ENCODE results near the gene GCNT4. TPM values are rescaled to one million over a fixed set of nuclear protein-coding genes. Genes with fewer than 3 reads are reported as not detected.

The GCNT4 gene
- total RNA-seq, 4 donors from 2014 or later, result 1.1 to 12.5 (median 2.7) TPM

GRCh38 chr5:75059912-75060545 lies 7.7 kb upstream of the GCNT4 start:
- Histone ChIP-seq H3K27ac (no peak overlapping the region), H3K4me3 (no peak overlapping the region), H3K4me1 (no peaks in the 10 kb centered on the region), H3K36me3 (no peaks in the 10 kb centered on the region), H3K27me3 (no peaks in the 10 kb centered on the region), H3K9me3 (no peaks in the 10 kb centered on the region)
- TF ChIP-seq CTCF (IDR thresholded peaks at IDR 0.05) (no peak), EP300 (IDR thresholded peaks at IDR 0.05; ENCODE audit: low read depth) (no peak), POLR2AphosphoS5 (IDR thresholded peaks at IDR 0.05) (no peak), POLR2A (IDR thresholded peaks at IDR 0.05) (no peak)
- 60 to 66% methylated on average over 4 of the region's 4 CpGs for WGBS, 2 donors (ENCODE audit: low coverage in 1 of 2)
- DNase-seq, result no peak
- intact Hi-C loops (cut with DNase I; ENCODE audit: low total_unique reads), result loop anchor here (10.0 kb wide), 1 partner anchor 615 kb away; no protein-coding TSS in a partner anchor
- in situ Hi-C loops (cut with MboI; ENCODE audit: low pct_ligation_motif_present in 1 of 4, low pct_unique_long_range_greater_than_20kb in 1 of 4, low sequenced_read_pairs in 3 of 4), result no loop called here

GRCh38 chr5:75058986-75059535 lies 6.7 kb upstream of the GCNT4 start:
- in situ Hi-C loops (cut with MboI; ENCODE audit: low pct_ligation_motif_present in 1 of 4, low pct_unique_long_range_greater_than_20kb in 1 of 4, low sequenced_read_pairs in 3 of 4) (no loop called here), intact Hi-C loops (cut with DNase I; ENCODE audit: low total_unique reads) (loop anchor here (10.0 kb wide), 1 partner anchor 616 kb away; no protein-coding TSS in a partner anchor)
- no peak for DNase-seq
- Histone ChIP-seq H3K27ac (no peak overlapping the region), H3K4me3 (no peak overlapping the region), H3K9me3 (no peaks in the 10 kb centered on the region), H3K27me3 (no peaks in the 10 kb centered on the region), H3K4me1 (peaks cover 0 to 7% (median 6%) of the 10 kb centered on the region in 4 donors), H3K36me3 (no peaks in the 10 kb centered on the region)
- WGBS, 2 donors (ENCODE audit: low coverage in 1 of 2), result 78 to 87% methylated on average over 3 of the region's 3 CpGs
- TF ChIP-seq CTCF (IDR thresholded peaks at IDR 0.05), result no peak
- TF ChIP-seq EP300 (IDR thresholded peaks at IDR 0.05; ENCODE audit: low read depth), result no peak
- no peak for TF ChIP-seq POLR2AphosphoS5 (IDR thresholded peaks at IDR 0.05)

GRCh38 chr5:75057561-75057960 lies 5.2 kb upstream of the GCNT4 start:
- no peaks in the 10 kb centered on the region for H3K9me3 ChIP-seq
- H3K4me1 ChIP-seq, result peaks cover 0 to 10% (median 7%) of the 10 kb centered on the region in 4 donors
- no peak overlapping the region for H3K27ac ChIP-seq
- H3K36me3 ChIP-seq, result no peaks in the 10 kb centered on the region
- in situ Hi-C loops (cut with MboI; ENCODE audit: low pct_ligation_motif_present in 1 of 4, low pct_unique_long_range_greater_than_20kb in 1 of 4, low sequenced_read_pairs in 3 of 4) (no loop called here), intact Hi-C loops (cut with DNase I; ENCODE audit: low total_unique reads) (loop anchor here (10.0 kb wide), 1 partner anchor 617 kb away; no protein-coding TSS in a partner anchor)
- TF ChIP-seq EP300 (IDR thresholded peaks at IDR 0.05; ENCODE audit: low read depth) (no peak), POLR2AphosphoS5 (IDR thresholded peaks at IDR 0.05) (no peak), CTCF (IDR thresholded peaks at IDR 0.05) (no peak), POLR2A (IDR thresholded peaks at IDR 0.05) (no peak)
- DNase-seq, result no peak
- H3K27me3 ChIP-seq, result no peaks in the 10 kb centered on the region
- WGBS, 2 donors (ENCODE audit: low coverage in 1 of 2), result 49 to 53% methylated on average over 2 of the region's 2 CpGs
- no peak overlapping the region for H3K4me3 ChIP-seq

- in situ Hi-C loops (cut with MboI; ENCODE audit: low pct_ligation_motif_present in 1 of 4, low pct_unique_long_range_greater_than_20kb in 1 of 4, low sequenced_read_pairs in 3 of 4), result no loop called here
- Histone ChIP-seq H3K4me3 (no peak overlapping the region), H3K27ac (no peak overlapping the region), H3K9me3 (no peaks in the 10 kb centered on the region), H3K27me3 (no peaks in the 10 kb centered on the region), H3K4me1 (peaks cover 11 to 28% (median 22%) of the 10 kb centered on the region in 4 donors), H3K36me3 (no peaks in the 10 kb centered on the region)
- intact Hi-C loops (cut with DNase I; ENCODE audit: low total_unique reads), result loop anchor here (10.0 kb wide), 1 partner anchor 619 kb away; no protein-coding TSS in a partner anchor
- no peak for DNase-seq
- TF ChIP-seq CTCF (IDR thresholded peaks at IDR 0.05), result no peak
- no peak for TF ChIP-seq EP300 (IDR thresholded peaks at IDR 0.05; ENCODE audit: low read depth)
- no peak for TF ChIP-seq POLR2AphosphoS5 (IDR thresholded peaks at IDR 0.05)
- 95% methylated on average over 1 of the region's 1 CpG; no CpG with 5 or more reads in 1 of the 2 donors for WGBS, 2 donors (ENCODE audit: low coverage in 1 of 2)
These were observed 3.4 kb upstream of the GCNT4 start for GRCh38 chr5:75055727-75056144.

Data from transverse colon (tissue), 4 donors.